Posterior vena cava (tissue), 2 donors: ENCODE measurements around the gene CIC. TPM values are rescaled to one million over a fixed set of nuclear protein-coding genes. Genes with fewer than 3 reads are reported as not detected.
A peak's percentile ranks its signal among the peaks of the same experiment; 100 is the strongest.
"Not testable (repeated sequence)": the region's sequence is repeated elsewhere in the genome, so short reads cannot be mapped to it uniquely, and the experiment has no call there.

Experiments
- DNase-seq: peaks from one replicate; pipeline ENCODE4 v3.0.0-alpha.2; 2020; ENCODE audit warnings: low spot score
- intact Hi-C, 2 donors: fragments of 100-400 bp; cut with DNase I; formaldehyde crosslinking; loops; one replicate each; pipeline versions ENCODE4 v1.14.1 to v1.14.2; 2022 to 2023
- total RNA-seq, 2 donors: library from RNA; stranded (reverse); fragmentation: NEBNext Ultra II Directional; extraction: Animal tissue kit (Norgen Biotek cat#: 25700); gene quantifications; one replicate each; pipeline ENCODE4 v1.2.1, GENCODE V29; 2021
- donor health status: DM: yes; HTN: yes; CAD: no.
- donor health status: DM: yes; HTN: yes; CAD: no.

The CIC gene
- total RNA-seq, 2 donors from 2014 or later: 57.7 to 79.0 TPM

- intact Hi-C loops: no loop called here
- no peak for DNase-seq
Measured at GRCh38 chr19:42252365-42253244, 16.4 kb upstream of the CIC start.

GRCh38 chr19:42253245-42254088, 15.6 kb upstream of the CIC start:
- intact Hi-C loops: no loop called here
- DNase-seq: no peak

GRCh38 chr19:42254089-42254849, 14.8 kb upstream of the CIC start:
- peak; percentile 92 for DNase-seq
- intact Hi-C loops: no loop called here

- peak; percentile 98 for DNase-seq
- intact Hi-C loops: no loop called here
Measured at GRCh38 chr19:42254850-42255765, 13.9 kb upstream of the CIC start, which contains the start of gene ERF. Gene ERF, minus strand, starts transcription at chr19:42255128. Its CDS starts 129 bp downstream, at chr19:42254999.

GRCh38 chr19:42255766-42256745, 13.0 kb upstream of the CIC start:
- intact Hi-C loops: loop anchor here in 1 of 2 donors (1.0 kb wide), 1 partner anchor 13 kb away; no protein-coding TSS in a partner anchor
- no peak for DNase-seq

- intact Hi-C loops, DNase-seq: not testable (repeated sequence)
Measured at GRCh38 chr19:42257842-42258241, 11.2 kb upstream of the CIC start.

- DNase-seq: no peak
- intact Hi-C loops: no loop called here
Measured at GRCh38 chr19:42261763-42262162, 7.3 kb upstream of the CIC start.

- intact Hi-C loops, DNase-seq: not testable (repeated sequence)
Measured at GRCh38 chr19:42266105-42266504, 2.9 kb upstream of the CIC start.

GRCh38 chr19:42266928-42267603, 2.0 kb upstream of the CIC start:
- intact Hi-C loops, DNase-seq: not testable (repeated sequence)

GRCh38 chr19:42267644-42268141, 1.4 kb upstream of the CIC start:
- intact Hi-C loops: no loop called here
- peak; percentile 68 for DNase-seq

- intact Hi-C loops: no loop called here
- peak; percentile 99 for DNase-seq
Measured at GRCh38 chr19:42268142-42268703, 829 bp upstream of the CIC start.

GRCh38 chr19:42269478-42270345, 660 bp downstream of the CIC start:
- intact Hi-C loops: no loop called here
- peak; percentile 79 for DNase-seq

- intact Hi-C loops: no loop called here
- DNase-seq: peak; percentile 89
Measured at GRCh38 chr19:42270346-42271044, 1.4 kb downstream of the CIC start.

GRCh38 chr19:42271045-42271419, 2.0 kb downstream of the CIC start:
- no peak for DNase-seq
- intact Hi-C loops: no loop called here
